GM20000 (cell line): Measurements from ENCODE around the gene POU2F1.

Experiments
- DNase-seq: peaks from one replicate; pipeline ENCODE4 v3.0.0; 2012; ENCODE audit warnings: low spot score
- CTCF ChIP-seq: IDR thresholded peaks from 2 replicates; pipeline ENCODE4 v1.5.1; 2012; ENCODE audit warnings: mild to moderate bottlenecking, control low read depth; ENCODE audit errors: extremely low read depth, missing control alignments

The POU2F1 gene

GRCh38 chr1:167247754-167248153, 27.1 kb downstream of the POU2F1 start:
- no peak for TF ChIP-seq CTCF
- no peak for DNase-seq

GRCh38 chr1:167248707-167249642, 28.3 kb downstream of the POU2F1 start:
- DNase-seq, result no peak
- no peak for TF ChIP-seq CTCF

- no peak for TF ChIP-seq CTCF
- no peak for DNase-seq
Observed at GRCh38 chr1:167249702-167250101, 29.0 kb downstream of the POU2F1 start.

GRCh38 chr1:167250482-167250881, 29.8 kb downstream of the POU2F1 start:
- DNase-seq, result no peak

GRCh38 chr1:167251472-167251871, 30.8 kb downstream of the POU2F1 start:
- no peak for TF ChIP-seq CTCF
- no peak for DNase-seq

More at GRCh38 chr1:167250482-167250881, 29.8 kb downstream of the POU2F1 start:
- TF ChIP-seq CTCF, result no peak

GRCh38 chr1:167252986-167253385, 32.3 kb downstream of the POU2F1 start:
- no peak for DNase-seq
- no peak for TF ChIP-seq CTCF

GRCh38 chr1:167258858-167259257, 38.2 kb downstream of the POU2F1 start:
- DNase-seq, result no peak
- no peak for TF ChIP-seq CTCF
